Smooth muscle cell (in vitro differentiated cells): ENCODE results near the gene TMEM234. TPM values are rescaled to one million over a fixed set of nuclear protein-coding genes. Genes with fewer than 3 reads are reported as not detected.

ENCODE experiments used
- DNase-seq: peaks from one replicate; lab custom pipeline; 2025; ENCODE audit not compliant: unreplicated experiment; lab: John Stamatoyannopoulos, UW
- H2AFZ ChIP-seq: fragments of 200-600 bp; sonication (generic); 2 replicates; pipeline ENCODE4 v1.6.0; 2016; ENCODE audit warnings: antibody characterized with exemption, low read depth, mild to moderate bottlenecking
- H3F3A ChIP-seq: fragments of 200-600 bp; sonication (generic); 2 replicates; pipeline ENCODE4 v1.6.0; 2017; ENCODE audit warnings: antibody characterized with exemption, low read depth
- H3K27ac ChIP-seq: fragments of 200-600 bp; sonication (generic); 2 replicates; pipeline ENCODE4 v1.5.1; 2016; ENCODE audit warnings: low read depth, mild to moderate bottlenecking
- H3K27me3 ChIP-seq: fragments of 200-600 bp; sonication (generic); 2 replicates; pipeline ENCODE4 v1.6.1; 2016; ENCODE audit warnings: low read depth, mild to moderate bottlenecking
- H3K36me3 ChIP-seq: fragments of 200-600 bp; sonication (generic); 2 replicates; pipeline ENCODE4 v1.5.1; 2016; ENCODE audit warnings: low read depth
- H3K4me1 ChIP-seq: fragments of 200-600 bp; sonication (generic); 2 replicates; pipeline ENCODE4 v1.5.1; 2016; ENCODE audit warnings: low read depth
- H3K4me2 ChIP-seq: fragments of 200-600 bp; sonication (generic); 2 replicates; pipeline ENCODE4 v1.6.0; 2016; ENCODE audit warnings: mild to moderate bottlenecking
- H3K4me3 ChIP-seq: fragments of 200-600 bp; sonication (generic); 2 replicates; pipeline ENCODE4 v1.5.1; 2016; ENCODE audit warnings: mild to moderate bottlenecking
- H3K79me2 ChIP-seq: fragments of 200-600 bp; sonication (generic); 2 replicates; pipeline ENCODE4 v1.6.0; 2016; ENCODE audit warnings: low read depth, mild to moderate bottlenecking
- H3K9ac ChIP-seq: fragments of 200-600 bp; sonication (generic); 2 replicates; pipeline ENCODE4 v1.6.0; 2016; ENCODE audit warnings: low read depth
- H3K9me3 ChIP-seq: fragments of 200-600 bp; sonication (generic); replicated peaks from 2 replicates; pipeline ENCODE4 v1.5.1; 2016; ENCODE audit warnings: low read depth
- H4K20me1 ChIP-seq: fragments of 200-600 bp; sonication (generic); 2 replicates; pipeline ENCODE4 v1.6.0; 2016; ENCODE audit warnings: low read depth
- CTCF ChIP-seq: fragments of 200-600 bp; sonication (generic); IDR thresholded peaks from 2 replicates; pipeline ENCODE4 v1.5.1; 2017; ENCODE audit warnings: borderline replicate concordance, mild to moderate bottlenecking, antibody characterized with exemption; ENCODE audit not compliant: insufficient read depth, poor library complexity, severe bottlenecking
- WGBS: methylation state at CpG from one replicate; pipeline ENCODE4 v1.1.7; 2016; ENCODE audit warnings: low lambda C conversion rate; 5-methylcytosine and 5-hydroxymethylcytosine counted together
- polyA plus RNA-seq: library from polyadenylated mRNA; unstranded; fragments of >200 nt; fragmentation: Nextera tagmentation; extraction: Ambion mirVana; gene quantifications from 2 replicates; pipeline ENCODE4 v1.2.1, GENCODE V29; 2016
- total RNA-seq: library from RNA; depleted of rRNA; stranded (reverse); fragments of >200 nt; gene quantifications from 2 replicates; pipeline ENCODE4 v1.2.3, GENCODE V29; 2014

TMEM234 gene
- total and polyA plus RNA-seq, 2 experiments from 2014 or later = 10.9 to 19.8 TPM

DNA sequence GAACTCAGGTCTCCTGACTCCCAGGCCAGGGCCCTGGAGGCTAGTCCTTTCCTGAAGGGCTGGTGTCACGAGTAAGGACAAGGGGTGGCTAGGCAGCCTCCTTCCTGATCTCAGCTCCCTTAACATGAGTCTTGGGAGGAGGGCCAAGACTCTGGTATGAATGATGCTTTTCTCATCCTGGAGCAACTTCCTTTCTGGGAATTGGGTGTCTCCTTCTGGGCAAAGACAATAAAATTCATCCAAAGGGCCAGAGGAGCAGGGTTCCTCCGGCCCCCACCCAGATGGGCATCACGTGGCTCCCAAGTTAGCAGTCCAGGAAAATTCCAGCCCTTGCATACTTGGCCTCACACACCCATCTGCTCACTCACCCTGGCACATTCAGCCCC is 24.7 kb upstream of the TMEM234 start, which contains the start of gene FAM167B:
TSS of gene FAM167B (plus strand) at position 335 of the 386 bp plus-strand sequence. CDS start 200 bp downstream, outside the sequence.
- H3K79me2 ChIP-seq = no peaks in the 10 kb centered on the region
- no peaks in the 10 kb centered on the region for H3K9me3 ChIP-seq
- no peak within 1 kb of the TSS for H3K4me3 ChIP-seq
- H3K9ac ChIP-seq = no peak within 1 kb of the TSS
- no peaks in the 10 kb centered on the region for H4K20me1 ChIP-seq
- no peak for TF ChIP-seq CTCF
- no peak within 1 kb of the TSS for H3K4me2 ChIP-seq
- 85% methylated on average over 3 of the region's 3 CpGs for WGBS
- peaks cover 7% of the 10 kb centered on the region for H3K4me1 ChIP-seq
- H2AFZ ChIP-seq = no peak within 1 kb of the TSS
- no peak for DNase-seq
- H3K27me3 ChIP-seq = no peaks in the 10 kb centered on the region
- H3K27ac ChIP-seq = no peak within 1 kb of the TSS
- H3F3A ChIP-seq = no peaks in the 10 kb centered on the region
- no peaks in the 10 kb centered on the region for H3K36me3 ChIP-seq

DNA sequence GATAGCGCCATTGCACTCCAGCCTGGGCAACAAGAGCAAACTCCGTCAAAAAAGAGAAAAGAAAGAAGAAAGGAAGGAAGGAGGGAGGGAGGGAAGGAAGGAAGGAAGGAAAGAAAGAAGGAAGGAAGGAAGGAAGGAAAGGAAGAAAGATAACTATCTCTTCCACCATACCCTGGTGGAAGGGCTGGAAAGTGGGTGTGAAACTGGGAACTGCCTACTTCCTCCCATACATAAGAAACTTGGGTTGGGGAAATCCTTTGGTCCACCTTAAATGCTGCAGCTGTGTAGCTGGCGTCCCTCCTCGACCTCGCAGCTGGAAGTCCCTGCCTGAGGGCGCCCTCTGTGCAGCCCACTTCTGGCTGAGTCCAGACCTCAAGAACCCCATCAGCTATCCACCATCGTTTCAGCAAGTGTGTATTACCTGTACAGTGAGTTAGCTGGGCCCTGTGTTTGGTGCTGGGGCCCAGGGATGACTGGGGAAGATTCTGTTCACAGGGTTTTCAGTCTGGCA is 20.2 kb upstream of the TMEM234 start:
- H3K36me3 ChIP-seq = no peaks in the 10 kb centered on the region
- H2AFZ ChIP-seq = no peak overlapping the region
- H3K4me3 ChIP-seq = no peak overlapping the region
- no peak for DNase-seq
- no peaks in the 10 kb centered on the region for H3K27me3 ChIP-seq
- WGBS = 34% methylated on average over 7 of the region's 7 CpGs
- peaks cover 19% of the 10 kb centered on the region for H3K4me1 ChIP-seq
- H3K9me3 ChIP-seq = no peaks in the 10 kb centered on the region
- H3F3A ChIP-seq = peaks cover 12% of the 10 kb centered on the region
- H4K20me1 ChIP-seq = no peaks in the 10 kb centered on the region
- no peak overlapping the region for H3K4me2 ChIP-seq
- no peak overlapping the region for H3K27ac ChIP-seq
- H3K9ac ChIP-seq = no peak overlapping the region
- no peak for TF ChIP-seq CTCF
- no peaks in the 10 kb centered on the region for H3K79me2 ChIP-seq

DNA sequence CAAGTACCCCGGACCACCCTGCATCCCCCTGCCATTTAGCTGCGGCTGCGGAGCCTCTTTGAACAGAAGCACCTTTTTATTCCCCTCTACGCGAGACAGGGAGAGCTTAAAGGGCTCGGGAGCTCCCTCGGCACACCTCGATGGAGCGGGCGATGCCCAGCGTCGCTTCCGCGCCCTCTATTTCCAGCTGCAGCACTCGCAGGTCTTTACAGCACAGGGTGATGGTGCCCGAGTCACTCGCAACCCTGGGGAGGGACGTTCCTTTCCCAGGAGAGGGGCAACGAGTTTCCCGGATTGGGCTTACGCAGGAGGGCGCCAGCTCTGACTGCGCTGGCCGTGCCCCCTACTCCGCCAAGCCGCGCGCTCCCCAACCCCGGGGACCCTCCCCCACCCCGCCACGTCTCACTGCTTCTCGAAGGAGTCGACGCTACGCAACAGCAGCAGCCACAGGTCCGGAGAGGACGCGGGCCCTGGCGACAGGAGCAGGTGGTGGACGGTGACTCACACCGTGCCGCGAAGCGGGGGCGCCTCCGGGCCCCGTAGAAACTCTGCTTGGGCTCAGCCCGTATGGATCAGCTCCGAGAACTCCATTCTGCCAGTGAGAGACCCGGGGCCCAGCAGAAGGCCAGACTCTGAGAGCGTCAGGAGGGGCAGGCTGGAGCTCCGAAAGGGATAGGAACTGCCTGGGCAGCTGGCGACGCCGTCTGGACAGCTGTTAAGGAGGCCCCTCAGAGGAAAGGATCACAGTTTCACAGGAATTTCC is 19.0 kb upstream of the TMEM234 start:
- peak; percentile 30 for DNase-seq
- Histone ChIP-seq H4K20me1 (no peaks in the 10 kb centered on the region), H3F3A (peaks cover 21% of the 10 kb centered on the region), H3K27ac (peak overlapping the region; percentile 46), H3K36me3 (no peaks in the 10 kb centered on the region), H3K79me2 (no peaks in the 10 kb centered on the region), H3K4me1 (peaks cover 19% of the 10 kb centered on the region), H3K27me3 (no peaks in the 10 kb centered on the region), H3K9ac (peak overlapping the region; percentile 70), H3K4me3 (peak overlapping the region; percentile 65), H3K4me2 (peak overlapping the region; percentile 89), H2AFZ (peak overlapping the region; percentile 91), H3K9me3 (no peaks in the 10 kb centered on the region)
- WGBS = 1% methylated on average over 54 of the region's 55 CpGs
- TF ChIP-seq CTCF = no peak
